KMS-11 (cell line): ENCODE results near the gene TRAPPC2L.

Source experiments
- H2AFZ ChIP-seq: fragments of 200-600 bp; sonication (generic); 2 replicates; pipeline ENCODE4 v1.6.1; 2016; ENCODE audit warnings: antibody characterized with exemption, mixed run types, low read depth
- H3K27ac ChIP-seq: fragments of 200-600 bp; sonication (generic); 2 replicates; pipeline ENCODE4 v1.6.1; 2016; ENCODE audit warnings: mild to moderate bottlenecking, mixed run types
- H3K27me3 ChIP-seq: fragments of 200-600 bp; sonication (generic); 2 replicates; pipeline ENCODE4 v1.6.1; 2017; ENCODE audit warnings: mild to moderate bottlenecking, low read depth, mixed run types, moderate library complexity; ENCODE audit not compliant: insufficient read depth
- H3K36me3 ChIP-seq: fragments of 200-600 bp; sonication (generic); 2 replicates; pipeline ENCODE4 v1.6.1; 2017; ENCODE audit warnings: mild to moderate bottlenecking, mixed run types; ENCODE audit not compliant: insufficient read depth
- H3K4me1 ChIP-seq: fragments of 200-600 bp; sonication (generic); 2 replicates; pipeline ENCODE4 v1.6.1; 2016; ENCODE audit warnings: mild to moderate bottlenecking, low read depth, mixed run types; ENCODE audit not compliant: poor library complexity, severe bottlenecking
- H3K4me2 ChIP-seq: fragments of 200-600 bp; sonication (generic); 2 replicates; pipeline ENCODE4 v1.7.0; 2016; ENCODE audit warnings: mild to moderate bottlenecking, mixed run types
- H3K4me3 ChIP-seq: fragments of 200-600 bp; sonication (generic); IDR thresholded peaks from 2 replicates; pipeline ENCODE4 v1.6.1; 2017; ENCODE audit warnings: low read depth, low read length, mixed read lengths; ENCODE audit not compliant: insufficient read depth
- H3K79me2 ChIP-seq: fragments of 200-600 bp; sonication (generic); 2 replicates; pipeline ENCODE4 v1.6.1; 2016; ENCODE audit warnings: low read depth, mixed run types; ENCODE audit not compliant: insufficient read depth
- H3K9ac ChIP-seq: fragments of 200-600 bp; sonication (generic); 2 replicates; pipeline ENCODE4 v1.6.1; 2016; ENCODE audit warnings: mild to moderate bottlenecking, mixed run types
- H4K20me1 ChIP-seq: fragments of 200-600 bp; sonication (generic); 2 replicates; pipeline ENCODE4 v1.6.1; 2016; ENCODE audit warnings: mild to moderate bottlenecking, mixed run types; ENCODE audit not compliant: insufficient read depth
- CTCF ChIP-seq: fragments of 200-600 bp; sonication (generic); conservative IDR thresholded peaks from 2 replicates; pipeline ENCODE4 v1.6.1; 2017; ENCODE audit warnings: low read depth, mild to moderate bottlenecking, antibody characterized with exemption, low read length, moderate library complexity, mixed read lengths

TRAPPC2L gene

GRCh38 chr16:88864099-88864498 is 7.2 kb downstream of the TRAPPC2L start:
- Histone ChIP-seq H2AFZ (no peak overlapping the region), H3K27ac (no peak overlapping the region), H3K79me2 (no peaks in the 10 kb centered on the region), H3K27me3 (peaks cover 39% of the 10 kb centered on the region), H3K4me2 (no peak overlapping the region), H4K20me1 (no peaks in the 10 kb centered on the region), H3K4me3 (no peak overlapping the region), H3K36me3 (no peaks in the 10 kb centered on the region; the same call in 1 of the 2 replicates), H3K4me1 (no peaks in the 10 kb centered on the region), H3K9ac (no peak overlapping the region)
- TF ChIP-seq CTCF: no peak

GRCh38 chr16:88864521-88864920 is 7.6 kb downstream of the TRAPPC2L start:
- H3K4me3 ChIP-seq: no peak overlapping the region
- peaks cover 43% of the 10 kb centered on the region for H3K27me3 ChIP-seq
- H3K79me2 ChIP-seq: no peaks in the 10 kb centered on the region
- no peak overlapping the region for H3K27ac ChIP-seq
- no peak overlapping the region for H2AFZ ChIP-seq
- H3K36me3 ChIP-seq: no peaks in the 10 kb centered on the region; the same call in 1 of the 2 replicates
- H3K4me1 ChIP-seq: no peaks in the 10 kb centered on the region
- no peaks in the 10 kb centered on the region for H4K20me1 ChIP-seq
- H3K9ac ChIP-seq: no peak overlapping the region
- TF ChIP-seq CTCF: no peak
- no peak overlapping the region for H3K4me2 ChIP-seq

- Histone ChIP-seq H3K79me2 (no peaks in the 10 kb centered on the region), H3K27ac (no peak overlapping the region), H3K4me1 (no peaks in the 10 kb centered on the region), H3K9ac (no peak overlapping the region), H2AFZ (no peak overlapping the region), H3K4me3 (no peak overlapping the region), H3K4me2 (no peak overlapping the region), H4K20me1 (no peaks in the 10 kb centered on the region), H3K36me3 (no peaks in the 10 kb centered on the region; the same call in 1 of the 2 replicates), H3K27me3 (peaks cover 51% of the 10 kb centered on the region)
- TF ChIP-seq CTCF: no peak
These were observed 8.4 kb downstream of the TRAPPC2L start for GRCh38 chr16:88865310-88865709.

GRCh38 chr16:88865742-88866141 is 8.8 kb downstream of the TRAPPC2L start:
- Histone ChIP-seq H2AFZ (no peak overlapping the region), H3K27ac (no peak overlapping the region), H3K36me3 (no peaks in the 10 kb centered on the region), H3K79me2 (no peaks in the 10 kb centered on the region), H3K4me3 (no peak overlapping the region), H3K27me3 (peaks cover 56% of the 10 kb centered on the region), H3K9ac (no peak overlapping the region), H4K20me1 (no peaks in the 10 kb centered on the region), H3K4me2 (no peak overlapping the region), H3K4me1 (no peaks in the 10 kb centered on the region)
- no peak for TF ChIP-seq CTCF
